Choroid plexus epithelial cell (primary cell): ENCODE data around the gene SDS.
A peak's percentile ranks its signal among the peaks of the same experiment; 100 is the strongest.

Experiments used
- DNase-seq: peaks from one replicate; pipeline ENCODE4 v3.0.0-alpha.2; 2010; ENCODE audit warnings: low read depth
- H3K4me3 ChIP-seq: 2 replicates; pipeline ENCODE4 v1.5.1; 2011; ENCODE audit warnings: low read depth, mild to moderate bottlenecking, control low read depth, low read length, moderate library complexity
- CTCF ChIP-seq: conservative IDR thresholded peaks from 2 replicates; pipeline ENCODE4 v1.5.1; 2011; ENCODE audit warnings: low read depth, mild to moderate bottlenecking, control low read depth, inconsistent platforms, low read length, moderate library complexity

Gene SDS

GRCh38 chr12:113427882-113428281 is 24.2 kb upstream of the SDS start:
- no peak for TF ChIP-seq CTCF
- no peak for DNase-seq
- H3K4me3 ChIP-seq = no peak overlapping the region

GRCh38 chr12:113425960-113426453 is 22.3 kb upstream of the SDS start:
- no peak overlapping the region for H3K4me3 ChIP-seq
- no peak for DNase-seq
- TF ChIP-seq CTCF = no peak

- no peak overlapping the region for H3K4me3 ChIP-seq
- peak; percentile 76 for DNase-seq
- TF ChIP-seq CTCF = peak; percentile 93
These were observed 21.5 kb upstream of the SDS start for GRCh38 chr12:113424915-113425823.

- TF ChIP-seq CTCF = no peak
- no peak for DNase-seq
- no peak overlapping the region for H3K4me3 ChIP-seq
These were observed 20.8 kb upstream of the SDS start for GRCh38 chr12:113424456-113424855.

- no peak for TF ChIP-seq CTCF
- no peak for DNase-seq
- peak overlapping the region; percentile 62 for H3K4me3 ChIP-seq
These were observed 19.4 kb upstream of the SDS start for GRCh38 chr12:113422886-113423669.

- DNase-seq = peak; percentile 73
- H3K4me3 ChIP-seq = peak within 1 kb of the TSS; percentile 62
- TF ChIP-seq CTCF = no peak
These were observed 18.6 kb upstream of the SDS start, which contains the start of gene SDSL for GRCh38 chr12:113422030-113422885. Gene SDSL (plus strand): TSS chr12:113422380. CDS start chr12:113427983, 5,603 bp downstream.
